ENCODE results near the gene PIGS. TPM values are rescaled to one million over a fixed set of nuclear protein-coding genes. Genes with fewer than 3 reads are reported as not detected.
A peak's percentile ranks its signal among the peaks of the same experiment; 100 is the strongest.

The PIGS gene
- total and polyA plus RNA-seq, 2 of the 13 experiments (the other 11 are each of a cell fraction or from before 2014, with no cell fraction given) = 31.7 to 42.6 TPM

GRCh38 chr17:28552176-28552999 lies 18.9 kb downstream of the PIGS start, which contains the start of gene UNC119 (continued):
- TF ChIP-seq PAXIP1 (CRISPR knock-in tag; conservative IDR thresholded peaks at IDR 0.05) (no peak), RBM39 (IDR thresholded peaks at IDR 0.05; ENCODE audit: low read depth, low read length, poor library complexity, severe bottlenecking) (no peak), PRMT3 (CRISPR knock-in tag; IDR thresholded peaks at IDR 0.05; ENCODE audit: borderline replicate concordance, low read depth) (no peak), ZNF530 (CRISPR knock-in tag; IDR thresholded peaks at IDR 0.05; ENCODE audit: low read depth) (no peak), NR2F2 (IDR thresholded peaks at IDR 0.05; ENCODE audit: borderline replicate concordance, low read depth) (no peak), REPIN1 (CRISPR knock-in tag; IDR thresholded peaks at IDR 0.05; ENCODE audit: borderline replicate concordance, low read depth) (no peak), HNRNPUL1 (IDR thresholded peaks at IDR 0.05; ENCODE audit: low read depth, low read length) (no peak), BCLAF1 (IDR thresholded peaks at IDR 0.05) (no peak), ZFP91 (CRISPR knock-in tag; IDR thresholded peaks at IDR 0.05; ENCODE audit: borderline replicate concordance) (peak; percentile 27; the same call in 1 of the 2 replicates), SP140L (CRISPR knock-in tag; IDR thresholded peaks at IDR 0.05; ENCODE audit: borderline replicate concordance) (no peak), EEA1 (CRISPR knock-in tag; IDR thresholded peaks at IDR 0.05; ENCODE audit: borderline replicate concordance) (no peak), ZBTB34 (CRISPR knock-in tag; IDR thresholded peaks at IDR 0.05) (no peak), DPF2 (CRISPR knock-in tag; IDR thresholded peaks at IDR 0.05; ENCODE audit: borderline replicate concordance, low read depth) (no peak), KLF11 (CRISPR knock-in tag; IDR thresholded peaks at IDR 0.05) (no peak), DDIT3 (CRISPR knock-in tag; IDR thresholded peaks at IDR 0.05) (no peak)
